Endothelial cell of umbilical vein (primary cell): ENCODE data around the gene BRSK2.

Experiments
- GATA2 ChIP-seq: IDR thresholded peaks from 2 replicates; pipeline ENCODE4 v1.7.0; 2011; ENCODE audit warnings: low read depth, mild to moderate bottlenecking, moderate library complexity, mixed read lengths, low read length; ENCODE audit not compliant: insufficient read length, insufficient read depth
- POLR2A ChIP-seq: IDR thresholded peaks from 2 replicates; pipeline ENCODE4 v1.6.1; 2012; ENCODE audit warnings: low read depth, mild to moderate bottlenecking, control low read depth, low read length
- POLR2AphosphoS5 ChIP-seq: IDR thresholded peaks from 2 replicates; pipeline ENCODE4 v1.6.1; 2012; ENCODE audit warnings: low read depth, mild to moderate bottlenecking, control low read depth, low read length, moderate library complexity; ENCODE audit not compliant: insufficient read depth
- TF ChIP-seq, protein P1 (sequence below), 2 donors: IDR thresholded peaks; 1 replicate in 1 of 2; 2 replicates in 1 of 2; pipeline ENCODE4 v1.5.1; 2011; ENCODE audit warnings: low read length in 2 of 2, mild to moderate bottlenecking in 2 of 2, moderate library complexity in 2 of 2, control low read depth in 1 of 2, inconsistent platforms in 1 of 2, low read depth in 1 of 2; ENCODE audit not compliant: insufficient read depth in 1 of 2; ENCODE audit errors: extremely low read depth in 1 of 2

DNA sequence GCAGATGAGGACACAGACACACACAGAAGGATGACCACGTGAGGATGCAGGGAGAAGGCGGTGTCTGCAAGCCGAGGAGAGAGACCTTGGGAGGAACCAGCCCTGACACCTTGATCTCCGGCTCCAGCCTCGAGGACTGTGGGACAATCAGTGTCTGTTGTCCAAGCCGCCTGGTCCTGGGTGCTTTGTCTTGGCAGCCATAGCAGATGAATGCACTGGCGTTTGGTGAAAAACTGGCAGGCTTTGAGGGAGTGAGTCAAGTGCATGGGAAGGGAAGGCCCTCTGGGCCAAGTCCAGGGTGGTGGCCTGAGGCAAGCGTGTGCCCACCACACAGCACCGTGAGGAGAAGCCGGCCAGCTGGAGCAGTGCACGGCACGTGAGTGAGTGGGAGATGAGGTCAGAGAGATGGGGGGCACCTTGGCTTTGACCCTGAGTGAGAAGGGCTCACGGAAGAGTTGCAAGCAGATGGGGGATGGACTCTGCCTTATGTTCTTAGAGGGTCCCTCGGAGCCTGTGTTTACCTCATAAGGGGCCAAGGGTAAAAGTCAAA lies 12.4 kb upstream of the BRSK2 start:
- no peak for TF ChIP-seq POLR2A
- TF ChIP-seq, protein P1, sequence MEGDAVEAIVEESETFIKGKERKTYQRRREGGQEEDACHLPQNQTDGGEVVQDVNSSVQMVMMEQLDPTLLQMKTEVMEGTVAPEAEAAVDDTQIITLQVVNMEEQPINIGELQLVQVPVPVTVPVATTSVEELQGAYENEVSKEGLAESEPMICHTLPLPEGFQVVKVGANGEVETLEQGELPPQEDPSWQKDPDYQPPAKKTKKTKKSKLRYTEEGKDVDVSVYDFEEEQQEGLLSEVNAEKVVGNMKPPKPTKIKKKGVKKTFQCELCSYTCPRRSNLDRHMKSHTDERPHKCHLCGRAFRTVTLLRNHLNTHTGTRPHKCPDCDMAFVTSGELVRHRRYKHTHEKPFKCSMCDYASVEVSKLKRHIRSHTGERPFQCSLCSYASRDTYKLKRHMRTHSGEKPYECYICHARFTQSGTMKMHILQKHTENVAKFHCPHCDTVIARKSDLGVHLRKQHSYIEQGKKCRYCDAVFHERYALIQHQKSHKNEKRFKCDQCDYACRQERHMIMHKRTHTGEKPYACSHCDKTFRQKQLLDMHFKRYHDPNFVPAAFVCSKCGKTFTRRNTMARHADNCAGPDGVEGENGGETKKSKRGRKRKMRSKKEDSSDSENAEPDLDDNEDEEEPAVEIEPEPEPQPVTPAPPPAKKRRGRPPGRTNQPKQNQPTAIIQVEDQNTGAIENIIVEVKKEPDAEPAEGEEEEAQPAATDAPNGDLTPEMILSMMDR (IDR thresholded peaks at IDR 0.05; ENCODE audit: extremely low read depth in 1 of 2, insufficient read depth in 1 of 2, low read depth in 1 of 2, low read length in 2 of 2) = no peak
- no peak for TF ChIP-seq POLR2AphosphoS5
- no peak for TF ChIP-seq GATA2
